Neuronal stem cell (in vitro differentiated cells): Measurements from ENCODE around the gene EIF1AX.

Source experiments
- DNase-seq: peaks from one replicate; pipeline ENCODE4 v3.0.0-alpha.2; 2013; ENCODE audit warnings: low spot score
- H2AFZ ChIP-seq: one replicate; pipeline ENCODE4 v1.6.1; 2013; ENCODE audit warnings: mild to moderate bottlenecking, low read length, inconsistent platforms
- H2AK5ac ChIP-seq: 2 replicates; pipeline ENCODE4 v1.6.1; 2013; ENCODE audit warnings: low read depth, mild to moderate bottlenecking, inconsistent platforms, low read length, moderate library complexity, mixed read lengths
- H2BK120ac ChIP-seq: 2 replicates; pipeline ENCODE4 v1.6.1; 2013; ENCODE audit warnings: low read depth, mild to moderate bottlenecking, inconsistent platforms, low read length, moderate library complexity, mixed read lengths
- H2BK12ac ChIP-seq: one replicate; pipeline ENCODE4 v1.6.1; 2013; ENCODE audit warnings: low read length, inconsistent platforms
- H2BK15ac ChIP-seq: 2 replicates; pipeline ENCODE4 v1.6.1; 2013; ENCODE audit warnings: mild to moderate bottlenecking, low read length, inconsistent platforms, mixed read lengths
- H2BK5ac ChIP-seq: one replicate; pipeline ENCODE4 v1.6.1; 2013; ENCODE audit warnings: inconsistent platforms, mild to moderate bottlenecking, low read length, moderate library complexity
- H3K14ac ChIP-seq: one replicate; pipeline ENCODE4 v1.6.1; 2013; ENCODE audit warnings: low read length, inconsistent platforms
- H3K18ac ChIP-seq: 2 replicates; pipeline ENCODE4 v1.6.1; 2013; ENCODE audit warnings: low read length, inconsistent platforms
- H3K23ac ChIP-seq: 2 replicates; pipeline ENCODE4 v1.6.1; 2013; ENCODE audit warnings: low read depth, mild to moderate bottlenecking, mixed read lengths, low read length, inconsistent platforms; ENCODE audit not compliant: poor library complexity
- H3K27ac ChIP-seq: replicated peaks from 3 replicates; pipeline ENCODE4 v1.5.1; 2013; ENCODE audit warnings: low read length, inconsistent platforms
- H3K27me3 ChIP-seq, 3 experiments: 2 replicates each; pipeline ENCODE4 v1.6.1; 2013; ENCODE audit warnings: low read length in 3 of 3, mild to moderate bottlenecking in 2 of 3, inconsistent platforms in 1 of 3, low read depth in 1 of 3, mixed read lengths in 1 of 3, moderate library complexity in 1 of 3; ENCODE audit not compliant: control insufficient read depth in 3 of 3, insufficient read depth in 3 of 3
- H3K36me3 ChIP-seq, 2 donors: replicated peaks in 1 of 2; 2 replicates each; pipeline ENCODE4 v1.6.1; 2013; ENCODE audit warnings: low read length in 2 of 2; ENCODE audit not compliant: control insufficient read depth in 2 of 2, insufficient read depth in 2 of 2
- H3K4ac ChIP-seq: 2 replicates; pipeline ENCODE4 v1.6.1; 2013; ENCODE audit warnings: inconsistent platforms, mild to moderate bottlenecking, low read length, moderate library complexity
- H3K4me1 ChIP-seq, 2 donors: 1 replicate in 1 of 2; 2 replicates in 1 of 2; pipeline ENCODE4 v1.6.1; 2013; ENCODE audit warnings: low read length in 2 of 2, low read depth in 1 of 2; ENCODE audit not compliant: control insufficient read depth in 2 of 2, insufficient read depth in 1 of 2
- H3K4me2 ChIP-seq: one replicate; pipeline ENCODE4 v1.6.1; 2013; ENCODE audit warnings: mild to moderate bottlenecking, low read length, inconsistent platforms; ENCODE audit not compliant: insufficient read depth, poor library complexity, severe bottlenecking
- H3K4me3 ChIP-seq, 2 donors: 2 replicates each; pipeline ENCODE4 v1.5.1; 2013; ENCODE audit warnings: low read length in 2 of 2, mild to moderate bottlenecking in 2 of 2, inconsistent platforms in 1 of 2, moderate library complexity in 1 of 2
- H3K79me1 ChIP-seq: one replicate; pipeline ENCODE4 v1.6.1; 2013; ENCODE audit warnings: low read depth, mild to moderate bottlenecking, inconsistent platforms, low read length, moderate library complexity
- H3K9ac ChIP-seq: one replicate; pipeline ENCODE4 v1.6.1; 2013; ENCODE audit warnings: mild to moderate bottlenecking, low read depth, low read length, inconsistent platforms; ENCODE audit not compliant: poor library complexity
- H3K9me3 ChIP-seq, 2 donors: replicated peaks in 1 of 2; 2 replicates each; pipeline versions ENCODE3 to v1.6.1; 2013; ENCODE audit warnings: low read length in 2 of 2, mild to moderate bottlenecking in 2 of 2, inconsistent platforms in 1 of 2, low read depth in 1 of 2, mixed read lengths in 1 of 2, moderate library complexity in 1 of 2; ENCODE audit not compliant: control insufficient read depth in 2 of 2, insufficient read depth in 1 of 2
- H4K8ac ChIP-seq: one replicate; pipeline ENCODE4 v1.6.1; 2013; ENCODE audit warnings: low read depth, mild to moderate bottlenecking, inconsistent platforms, low read length, moderate library complexity
- H4K91ac ChIP-seq: one replicate; pipeline ENCODE4 v1.6.1; 2013; ENCODE audit warnings: low read length, low read depth, mild to moderate bottlenecking, inconsistent platforms; ENCODE audit not compliant: poor library complexity
- WGBS, 2 donors: extraction: QIAGEN DNeasy Blood & Tissue Kit; methylation state at CpG; one replicate each; pipeline ENCODE4 v1.1.7; 2013; ENCODE audit warnings: missing lambda C conversion rate in 2 of 2, mixed read lengths in 1 of 2; ENCODE audit not compliant: insufficient read length in 2 of 2, insufficient replicate concordance in 1 of 2; ENCODE audit errors: extremely low coverage in 2 of 2; 5-methylcytosine and 5-hydroxymethylcytosine counted together

The EIF1AX gene

DNA sequence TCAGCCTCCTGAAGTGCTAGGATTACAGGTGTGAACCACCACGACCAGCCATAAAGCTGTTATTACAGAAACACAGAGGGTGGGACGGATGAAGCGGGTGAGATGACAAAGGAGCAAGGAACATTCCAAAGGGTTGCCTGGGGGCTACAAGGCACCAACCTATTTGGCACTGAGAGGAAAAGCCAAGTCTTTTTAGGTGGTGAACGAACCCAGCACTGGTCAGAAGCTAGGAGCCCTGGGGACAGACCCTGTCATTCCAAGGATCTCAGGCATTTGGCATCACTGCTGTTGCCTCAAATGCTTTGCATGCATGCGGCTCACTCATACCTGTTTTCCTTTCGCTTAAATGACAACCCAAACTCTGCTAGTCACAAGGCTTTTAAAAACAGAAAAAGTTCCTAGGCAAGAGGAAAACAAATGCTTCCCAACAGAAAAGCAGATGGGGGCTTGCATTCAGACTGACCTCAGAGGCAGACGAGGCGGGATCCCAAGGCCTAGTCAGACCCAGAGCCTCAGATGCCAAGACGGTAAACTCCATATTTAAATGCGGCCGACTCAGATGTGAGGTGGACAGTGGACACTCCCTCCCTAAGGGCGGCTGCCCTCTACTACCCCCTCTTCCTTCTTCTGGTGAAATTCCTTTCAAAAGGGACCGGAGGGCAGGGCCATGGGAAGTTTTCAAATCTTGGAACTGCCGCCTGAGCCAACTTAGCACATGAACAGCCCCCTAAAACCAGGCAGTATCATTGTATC, 29.4 kb downstream of the EIF1AX start:
- Histone ChIP-seq H2AK5ac (no peak overlapping the region), H3K14ac (no peak overlapping the region), H2AFZ (no peak overlapping the region), H3K27ac (no peak overlapping the region), H3K79me1 (no peaks in the 10 kb centered on the region), H2BK5ac (no peak overlapping the region), H3K9me3 (peaks cover 0 to 5% of the 10 kb centered on the region in 2 donors), H3K4ac (no peak overlapping the region), H3K4me2 (no peak overlapping the region), H3K23ac (no peak overlapping the region), H3K27me3 (peaks cover 0 to 22% (median 12%) of the 10 kb centered on the region in 3 experiments), H3K36me3 (no peaks in the 10 kb centered on the region), H3K18ac (no peak overlapping the region), H4K8ac (no peak overlapping the region), H2BK12ac (no peak overlapping the region), H4K91ac (no peak overlapping the region), H3K4me1 (peaks cover 3 to 4% of the 10 kb centered on the region in 2 donors), H3K9ac (no peak overlapping the region), H2BK15ac (no peak overlapping the region), H3K4me3 (no peak overlapping the region), H2BK120ac (no peak overlapping the region)
- no CpG with 5 or more reads among the region's 14 CpGs for WGBS, 2 donors
- DNase-seq, result no peak

DNA sequence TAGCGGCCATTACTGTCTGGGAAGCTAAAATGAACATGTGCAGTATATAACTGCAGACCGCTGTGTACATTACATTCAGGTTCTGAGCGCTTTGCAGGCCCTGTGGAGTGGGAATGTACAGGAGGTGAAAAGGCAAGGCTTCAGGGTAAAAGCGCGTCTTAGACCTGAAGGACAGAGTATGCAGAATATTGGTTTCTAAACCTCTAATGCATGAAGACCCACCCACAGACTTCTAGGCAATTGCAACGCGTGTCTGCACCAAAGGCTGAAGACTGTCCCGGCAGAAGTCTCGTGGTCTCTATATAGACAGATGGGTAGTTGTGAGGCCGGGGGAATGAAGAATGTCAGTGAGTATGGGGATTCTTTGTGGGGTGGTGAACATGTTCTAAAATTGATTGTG, 30.4 kb downstream of the EIF1AX start:
- H3K14ac ChIP-seq, result no peak overlapping the region
- H3K4me3 ChIP-seq, result no peak overlapping the region
- no peak overlapping the region for H4K8ac ChIP-seq
- H3K18ac ChIP-seq, result no peak overlapping the region
- no peak overlapping the region for H3K27ac ChIP-seq
- H2AFZ ChIP-seq, result no peak overlapping the region
- H3K9me3 ChIP-seq, result no peaks in the 10 kb centered on the region
- no peak overlapping the region for H2BK120ac ChIP-seq
- no peak overlapping the region for H4K91ac ChIP-seq
- no peak for DNase-seq
- no peak overlapping the region for H3K4me2 ChIP-seq
- H3K36me3 ChIP-seq, result no peaks in the 10 kb centered on the region
- no peak overlapping the region for H2BK5ac ChIP-seq
- no peaks in the 10 kb centered on the region for H3K79me1 ChIP-seq
- H2BK15ac ChIP-seq, result no peak overlapping the region
- H3K9ac ChIP-seq, result no peak overlapping the region
- H3K23ac ChIP-seq, result no peak overlapping the region
- no peak overlapping the region for H3K4ac ChIP-seq
- H3K27me3 ChIP-seq, result peaks cover 0 to 18% (median 4%) of the 10 kb centered on the region in 3 experiments
- no peak overlapping the region for H2BK12ac ChIP-seq
- H3K4me1 ChIP-seq, result peaks cover 0 to 4% of the 10 kb centered on the region in 2 donors
- WGBS, 2 donors, result no CpG with 5 or more reads among the region's 10 CpGs
- H2AK5ac ChIP-seq, result no peak overlapping the region

DNA sequence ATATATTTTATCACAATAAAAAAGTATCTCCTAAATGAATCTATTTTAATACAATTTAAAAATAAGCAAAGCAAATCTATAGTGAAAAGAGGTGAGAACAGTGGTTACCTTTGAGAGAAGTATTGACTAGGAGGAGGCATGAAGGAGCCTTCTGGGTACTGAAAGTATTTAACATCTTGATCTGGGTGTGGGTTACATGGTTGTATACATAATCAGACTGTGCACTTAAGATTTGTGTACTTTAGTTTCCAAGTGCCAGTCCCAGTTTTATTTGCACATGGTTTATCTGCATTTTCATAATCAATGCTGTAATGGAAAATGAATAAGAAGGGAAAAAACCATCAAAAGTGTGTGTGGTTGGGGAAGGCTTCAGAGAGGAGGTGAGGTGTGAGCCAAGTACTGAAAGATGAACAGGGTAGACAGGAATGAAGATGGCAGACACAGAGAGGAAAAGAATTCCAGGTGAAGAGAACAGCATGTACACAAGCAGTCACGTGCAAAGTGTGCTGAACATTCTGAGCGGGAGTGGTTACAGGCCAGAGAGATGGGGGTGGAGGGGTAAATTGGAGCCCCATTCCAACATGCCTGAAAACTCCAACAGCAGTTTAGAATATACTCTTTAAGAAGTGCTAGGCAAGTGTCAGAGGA, 39.6 kb downstream of the EIF1AX start:
- no peak overlapping the region for H3K14ac ChIP-seq
- WGBS, 2 donors, result no CpG with 5 or more reads among the region's 2 CpGs
- H3K4me3 ChIP-seq, result no peak overlapping the region
- no peak overlapping the region for H4K91ac ChIP-seq
- DNase-seq, result no peak
- H2AK5ac ChIP-seq, result no peak overlapping the region
- no peak overlapping the region for H3K4ac ChIP-seq
- no peak overlapping the region for H2BK12ac ChIP-seq
- H2BK120ac ChIP-seq, result no peak overlapping the region
- no peak overlapping the region for H2AFZ ChIP-seq
- H3K9ac ChIP-seq, result no peak overlapping the region
- H3K27me3 ChIP-seq, result peaks cover 0 to 6% (median 0%) of the 10 kb centered on the region in 3 experiments
- no peaks in the 10 kb centered on the region for H3K79me1 ChIP-seq
- H3K4me1 ChIP-seq, result no peaks in the 10 kb centered on the region
- H3K18ac ChIP-seq, result no peak overlapping the region
- no peak overlapping the region for H2BK15ac ChIP-seq
- H3K4me2 ChIP-seq, result no peak overlapping the region
- H3K9me3 ChIP-seq, result no peaks in the 10 kb centered on the region
- no peak overlapping the region for H3K23ac ChIP-seq
- no peak overlapping the region for H3K27ac ChIP-seq
- no peak overlapping the region for H2BK5ac ChIP-seq
- no peaks in the 10 kb centered on the region for H3K36me3 ChIP-seq
- no peak overlapping the region for H4K8ac ChIP-seq

DNA sequence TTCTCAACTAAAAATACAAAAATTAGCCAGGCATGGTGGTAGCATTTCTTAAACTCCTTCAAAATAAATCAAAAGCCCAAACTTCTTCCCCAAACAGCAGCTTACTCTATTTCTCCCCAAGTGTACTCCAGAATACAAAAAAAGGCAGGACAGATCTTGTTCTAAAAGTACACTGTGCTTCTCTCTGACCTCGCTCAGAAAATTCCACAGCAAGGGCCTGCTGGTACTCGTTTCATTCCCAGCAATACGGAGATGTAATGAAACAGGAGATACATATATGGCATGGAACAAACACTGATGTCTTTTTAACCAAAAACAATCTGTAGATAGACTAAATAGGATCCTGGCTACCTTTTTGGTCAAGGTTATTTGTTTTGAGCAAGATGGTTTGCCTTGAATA, 50.1 kb downstream of the EIF1AX start:
- Histone ChIP-seq H3K9me3 (no peaks in the 10 kb centered on the region), H2AFZ (no peak overlapping the region), H4K8ac (no peak overlapping the region), H4K91ac (no peak overlapping the region), H3K14ac (no peak overlapping the region), H3K27ac (no peak overlapping the region), H3K4me3 (no peak overlapping the region), H2BK120ac (no peak overlapping the region), H3K23ac (no peak overlapping the region), H3K36me3 (no peaks in the 10 kb centered on the region), H2BK15ac (no peak overlapping the region), H3K4me1 (no peaks in the 10 kb centered on the region), H3K4me2 (no peak overlapping the region), H2AK5ac (no peak overlapping the region), H2BK5ac (no peak overlapping the region), H3K18ac (no peak overlapping the region), H2BK12ac (no peak overlapping the region), H3K9ac (no peak overlapping the region), H3K79me1 (no peaks in the 10 kb centered on the region), H3K27me3 (peaks cover 0 to 8% (median 0%) of the 10 kb centered on the region in 3 experiments), H3K4ac (no peak overlapping the region)
- no CpG with 5 or more reads among the region's 3 CpGs for WGBS, 2 donors
- no peak for DNase-seq
